ENCODE measurements around the gene TMEM220.
"Not testable (repeated sequence)": the region's sequence is repeated elsewhere in the genome, so short reads cannot be mapped to it uniquely, and the experiment has no call there.

TMEM220 gene

DNA sequence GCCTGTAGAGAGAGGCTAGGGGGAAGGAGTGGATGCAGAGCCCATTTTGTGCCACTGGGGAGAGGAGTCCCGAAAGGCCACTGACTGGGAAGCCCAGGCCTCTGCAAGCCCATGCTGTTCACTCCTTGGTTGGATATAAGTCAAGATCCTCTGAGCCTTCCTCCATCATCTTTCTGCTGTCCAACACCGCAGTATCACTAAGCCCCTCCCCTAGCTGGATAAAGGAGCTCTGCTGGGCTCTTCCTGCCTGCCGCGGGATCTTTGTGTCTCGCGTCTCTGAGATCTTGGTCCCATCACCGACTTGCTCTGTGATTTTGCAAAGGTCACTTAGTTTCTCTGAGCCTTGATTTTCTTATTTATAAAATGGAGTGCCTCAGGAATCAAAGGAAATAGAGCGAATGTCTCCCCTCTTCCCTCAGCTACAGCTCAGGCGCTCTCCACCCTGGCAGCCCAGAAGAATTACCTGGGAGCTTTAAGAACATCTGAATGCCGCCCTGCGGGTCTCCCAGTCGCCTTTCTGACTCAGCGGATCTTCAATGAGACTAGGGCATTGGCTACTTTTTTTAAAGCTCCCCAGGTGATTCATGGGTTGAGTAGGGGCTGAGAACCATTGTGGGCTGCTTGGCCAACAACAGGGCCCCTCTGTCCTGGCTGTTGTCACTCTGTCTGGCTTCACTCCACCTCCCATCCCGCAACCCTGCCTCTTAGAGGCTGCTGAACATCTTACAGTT is 25.2 kb upstream of the TMEM220 start:
- DNase-seq: no peak

DNA sequence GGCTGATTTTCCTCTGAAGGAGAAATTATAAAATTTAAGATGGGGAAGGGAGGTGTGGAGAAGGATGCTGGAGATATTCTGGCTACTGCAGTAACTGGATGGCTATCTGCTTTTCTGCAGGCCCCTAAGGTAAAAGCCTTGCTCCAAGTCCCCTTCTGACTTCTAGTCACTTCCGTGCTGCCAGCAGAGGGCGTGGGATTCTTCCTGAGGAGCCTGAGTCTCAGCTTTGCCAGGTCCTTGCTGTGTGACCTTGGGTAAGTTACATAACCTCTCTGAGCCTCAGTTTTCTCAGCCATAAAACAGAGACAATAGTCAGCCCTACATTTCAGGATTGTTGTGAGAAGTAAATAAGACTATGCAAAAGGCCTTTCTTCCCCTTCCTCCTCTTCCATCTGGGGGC is 24.3 kb upstream of the TMEM220 start:
- no peak for DNase-seq

DNA sequence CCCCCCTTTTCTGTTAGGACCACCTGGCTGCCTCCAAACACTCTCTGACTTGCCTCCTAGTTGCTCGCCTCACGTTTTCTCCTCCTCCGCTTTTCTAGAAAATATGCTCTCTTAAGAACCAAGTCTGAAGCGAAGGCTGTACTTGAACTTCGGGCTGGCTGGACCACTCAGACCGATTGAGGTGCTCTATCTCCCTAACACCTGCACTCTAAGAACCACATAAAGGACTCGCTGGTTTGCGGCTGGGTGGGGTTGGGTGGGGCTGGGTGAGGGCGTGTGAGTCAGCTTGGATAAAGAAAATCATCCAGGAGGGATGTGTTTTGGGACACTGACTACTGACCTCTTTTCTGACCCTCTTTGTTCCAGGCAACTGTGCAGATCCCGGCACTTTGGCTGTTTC is 22.9 kb upstream of the TMEM220 start:
- DNase-seq: no peak

DNA sequence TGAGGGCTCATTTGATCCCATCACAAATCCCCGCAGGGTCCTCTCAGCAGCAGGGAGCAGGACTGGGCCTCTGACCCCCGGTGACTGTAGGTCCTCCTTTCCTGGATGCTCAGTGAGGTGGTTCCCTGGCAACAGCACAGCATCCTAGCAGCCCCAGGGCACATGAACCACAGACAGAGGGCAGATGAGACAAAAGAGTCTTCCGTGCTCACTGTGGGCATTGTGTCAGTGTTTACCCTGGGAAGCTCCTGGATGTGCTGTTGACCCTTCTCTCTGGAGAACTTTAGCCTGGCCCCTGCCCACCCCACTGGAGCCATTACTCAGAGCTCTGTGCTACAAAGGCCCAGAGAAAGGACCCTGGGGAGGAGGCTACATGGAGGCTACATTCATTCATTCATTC is 21.7 kb upstream of the TMEM220 start:
- DNase-seq: no peak

DNA sequence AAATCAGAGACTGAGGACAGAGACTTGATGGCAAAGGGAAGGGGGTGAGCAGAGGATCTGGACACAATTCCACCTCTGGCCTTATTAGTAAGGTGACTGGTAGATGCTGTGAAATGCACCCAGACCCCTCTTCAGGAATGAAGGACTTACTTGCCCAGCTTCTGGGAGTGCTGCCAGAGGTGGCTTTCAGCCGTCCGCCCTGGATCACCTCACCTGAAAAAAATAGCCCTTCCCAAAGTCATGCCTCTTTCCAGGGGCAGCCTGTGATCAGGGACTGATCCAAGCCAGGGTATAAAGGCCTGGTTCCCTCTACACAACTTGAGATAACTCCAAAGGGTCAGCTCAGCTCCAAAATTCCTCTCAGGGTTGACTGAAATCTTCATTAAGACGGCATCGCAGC is 20.4 kb upstream of the TMEM220 start:
- no peak for DNase-seq

DNA sequence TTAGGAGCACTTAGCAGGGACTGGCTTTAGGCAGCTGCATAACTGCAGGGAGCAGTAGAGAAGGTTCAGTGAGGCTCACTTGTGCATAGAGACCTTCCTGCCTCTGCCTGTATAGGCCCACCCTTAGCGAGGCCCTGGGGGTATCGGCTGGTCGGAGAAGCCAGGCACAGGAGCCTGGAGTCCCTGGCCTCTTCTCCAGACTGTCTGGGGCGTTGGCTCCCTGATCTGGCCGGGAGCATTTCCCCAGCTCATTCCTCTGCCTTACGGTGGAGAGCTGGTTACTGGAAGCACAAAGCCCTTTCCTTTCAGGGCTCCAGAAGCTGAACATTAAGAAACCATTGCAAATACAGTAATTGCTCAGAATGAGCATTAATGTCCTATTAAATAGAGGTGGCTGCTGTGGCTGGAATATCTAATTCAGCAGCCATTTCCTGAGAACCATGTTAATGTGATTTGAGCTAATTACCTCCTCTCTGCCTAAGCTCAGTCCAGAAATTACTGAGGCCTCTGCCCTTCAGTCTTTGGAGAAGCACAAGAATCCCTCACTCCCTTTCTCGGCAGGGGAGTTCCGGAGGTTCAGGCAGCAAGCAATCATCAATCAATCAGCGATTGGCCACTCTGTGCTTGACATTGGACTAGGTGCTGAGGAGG is 18.8 kb upstream of the TMEM220 start:
- no peak for DNase-seq

DNA sequence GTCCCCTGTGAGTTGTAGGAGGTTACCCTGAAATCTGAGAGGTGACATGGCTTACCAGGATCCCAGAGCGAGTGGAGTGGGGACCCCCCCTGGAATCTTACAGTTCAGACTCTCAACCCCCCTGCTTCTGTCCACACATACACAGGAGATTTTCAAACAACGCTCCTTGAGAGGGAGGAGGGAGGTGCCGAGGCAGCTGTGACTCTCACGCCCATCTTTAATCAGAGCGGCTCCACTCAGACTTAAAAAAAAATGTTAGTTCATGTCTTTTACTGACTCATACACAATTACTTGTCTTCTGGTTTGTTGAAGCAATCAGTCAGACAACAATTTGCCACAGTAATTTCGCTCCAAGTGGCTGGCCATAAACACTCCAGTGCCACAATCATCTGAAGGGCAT is 15.4 kb upstream of the TMEM220 start:
- DNase-seq: no peak

DNA sequence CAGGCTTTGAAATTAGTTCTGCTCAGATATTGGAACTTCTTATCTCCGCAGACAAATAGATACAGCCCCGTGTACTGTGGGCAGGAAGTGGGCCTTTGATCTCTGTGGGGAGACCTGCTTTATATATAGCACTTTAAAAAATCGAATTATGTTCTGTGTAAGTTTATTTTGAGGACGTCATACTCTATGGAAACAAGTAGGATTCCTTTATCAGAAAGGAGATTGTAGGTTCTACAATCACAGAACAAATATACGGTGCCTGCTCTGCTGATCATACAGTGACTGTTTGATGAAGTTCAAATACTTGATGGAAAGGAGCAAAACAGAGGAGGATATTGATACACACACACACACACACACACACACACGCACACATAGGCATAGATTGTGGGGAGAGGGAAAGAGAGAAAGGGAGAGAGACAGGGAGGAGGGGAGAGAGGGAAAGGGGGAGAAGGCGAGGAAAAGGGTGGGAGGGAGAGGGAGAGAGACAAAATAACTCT is 14.7 kb upstream of the TMEM220 start:
- DNase-seq: no peak

DNA sequence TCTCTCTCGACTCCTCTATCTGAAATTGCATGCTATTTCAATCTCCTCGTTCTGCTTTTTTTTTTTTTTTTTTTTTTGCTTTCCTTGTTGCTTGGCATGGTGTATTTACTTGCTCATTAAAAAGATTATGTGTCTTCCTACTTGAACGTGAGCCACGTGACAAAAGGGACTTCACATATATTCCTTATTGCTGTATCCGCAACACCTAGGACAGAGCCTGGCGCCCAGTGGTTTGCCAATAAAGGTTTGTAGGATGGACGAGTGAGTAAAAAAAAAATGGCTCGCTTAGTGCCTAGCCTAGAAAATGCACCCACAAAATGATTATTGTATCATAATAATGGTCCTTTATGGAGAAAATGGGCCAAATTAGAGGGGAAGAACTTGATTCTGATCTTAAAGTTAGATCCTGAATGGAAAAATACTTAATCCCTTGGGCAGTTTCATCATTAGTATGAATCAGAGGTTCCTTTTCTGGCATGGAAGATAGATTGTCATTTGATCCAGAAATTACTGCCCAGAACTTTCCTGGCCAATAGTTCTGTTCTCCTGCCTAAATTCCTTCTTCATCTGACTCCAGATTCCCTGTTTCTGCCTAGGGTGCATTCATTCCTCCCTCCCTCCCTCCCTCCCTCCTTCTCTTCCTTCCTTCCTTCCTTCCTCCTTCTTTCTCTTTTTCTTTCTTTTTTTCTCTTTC is 13.6 kb upstream of the TMEM220 start:
- DNase-seq: no peak

DNA sequence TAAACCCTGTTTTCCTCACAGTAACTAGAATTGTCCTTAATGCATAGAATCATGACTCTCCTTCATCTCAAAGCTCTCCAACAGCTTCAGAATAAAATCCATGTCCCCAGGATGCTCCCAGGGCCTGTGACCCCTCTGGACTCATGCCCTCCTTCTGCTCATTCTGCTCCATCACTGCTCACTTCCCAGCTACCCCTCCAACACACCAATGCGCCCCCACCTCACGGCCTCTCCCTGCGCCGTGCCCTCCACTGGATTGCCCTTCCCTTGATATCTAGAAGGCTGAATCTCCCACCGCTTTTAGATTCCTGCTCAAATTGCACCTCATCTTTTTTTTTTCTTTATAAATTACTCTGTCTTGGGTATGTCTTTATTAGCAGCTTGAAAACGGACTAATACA is 12.6 kb upstream of the TMEM220 start:
- no peak for DNase-seq

DNA sequence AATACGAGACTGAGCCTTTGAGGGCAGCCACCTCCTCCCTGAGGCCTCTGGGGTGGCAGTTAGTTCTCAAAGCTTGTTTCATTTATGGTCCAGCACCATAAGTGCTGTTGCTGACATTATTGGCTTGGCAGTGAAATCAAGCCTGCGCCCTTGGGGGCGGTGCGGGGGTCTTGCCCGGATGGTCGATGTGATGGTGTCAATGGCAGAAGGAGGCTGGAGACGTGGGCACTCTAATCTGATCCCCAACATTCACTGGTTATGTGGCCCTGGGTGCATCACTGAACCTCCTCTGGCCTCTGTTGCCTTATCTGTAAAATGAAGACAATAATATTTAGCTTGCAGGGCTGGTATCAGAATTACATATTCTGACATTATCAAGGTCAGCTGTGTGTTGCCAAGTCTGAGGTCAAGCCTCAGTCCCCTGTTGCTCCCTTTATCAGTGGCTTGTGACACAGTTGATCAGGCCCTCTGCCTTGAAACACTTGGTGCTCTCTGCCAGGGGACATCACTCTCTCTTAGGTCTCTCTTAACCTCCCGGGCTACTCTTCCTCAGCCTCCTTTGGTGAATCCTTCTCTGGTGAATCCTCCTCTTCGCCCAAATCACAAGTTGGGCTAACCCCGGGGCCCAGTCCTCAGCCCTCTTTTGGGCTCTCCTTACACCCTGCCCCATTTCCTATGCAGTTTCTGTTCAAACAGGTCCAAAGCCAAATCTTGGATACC is 11.8 kb upstream of the TMEM220 start:
- no peak for DNase-seq

DNA sequence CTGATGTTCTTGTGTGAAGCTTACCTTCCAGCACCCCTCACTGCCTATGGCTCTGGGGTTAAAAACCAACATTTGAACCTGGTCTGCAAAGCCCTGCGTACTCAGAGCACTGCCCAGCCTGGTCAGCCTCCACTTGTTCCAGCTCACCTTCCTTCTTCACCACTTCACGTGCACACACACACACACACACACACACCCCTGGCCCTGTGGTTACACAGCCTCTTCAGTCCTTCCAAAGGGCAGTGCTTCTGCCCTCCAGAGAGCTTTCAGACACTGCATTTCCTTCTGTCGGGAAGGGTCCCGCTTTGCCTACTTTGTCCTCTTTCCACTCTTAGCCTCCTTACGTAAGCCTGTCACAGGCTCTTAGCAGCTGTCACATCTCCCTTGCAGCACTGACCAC is 9.6 kb upstream of the TMEM220 start:
- DNase-seq: no peak

DNA sequence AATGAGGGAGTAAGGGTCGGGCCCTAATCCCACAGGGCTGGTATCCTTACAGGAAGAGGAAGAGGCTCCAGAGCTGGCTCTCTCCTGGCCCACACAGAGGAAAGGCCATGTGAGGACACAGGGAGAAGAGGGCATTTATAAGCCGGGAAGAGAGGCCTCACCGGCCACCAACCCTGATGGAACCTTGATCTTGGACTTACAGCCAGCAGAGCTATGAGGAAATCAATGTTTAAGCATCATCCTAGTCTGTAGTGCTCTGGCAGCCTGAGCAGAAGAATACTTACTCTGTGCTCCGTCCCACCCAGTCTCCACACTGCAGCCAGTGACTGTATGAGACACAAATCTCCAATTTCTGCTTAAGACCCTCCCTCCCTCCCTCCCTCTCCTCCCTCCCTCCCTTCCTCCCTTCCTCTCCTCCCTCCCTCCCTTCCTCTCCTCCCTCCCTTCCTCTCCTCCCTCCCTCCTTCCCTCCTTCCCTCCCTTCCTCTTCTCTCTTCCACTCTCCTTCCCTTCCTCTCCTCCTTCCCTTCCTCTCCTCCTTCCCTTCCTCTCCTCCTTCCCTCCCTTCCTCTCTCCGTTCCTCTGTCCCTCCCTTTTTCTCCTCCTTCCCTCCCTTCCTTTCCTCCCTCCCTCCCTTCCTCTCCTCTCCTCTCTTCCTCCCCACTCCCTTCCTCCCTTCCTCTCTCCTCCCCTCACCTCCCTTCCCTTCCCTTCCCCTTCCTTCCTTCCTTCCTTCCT is 8.9 kb upstream of the TMEM220 start:
- no peak for DNase-seq

DNA sequence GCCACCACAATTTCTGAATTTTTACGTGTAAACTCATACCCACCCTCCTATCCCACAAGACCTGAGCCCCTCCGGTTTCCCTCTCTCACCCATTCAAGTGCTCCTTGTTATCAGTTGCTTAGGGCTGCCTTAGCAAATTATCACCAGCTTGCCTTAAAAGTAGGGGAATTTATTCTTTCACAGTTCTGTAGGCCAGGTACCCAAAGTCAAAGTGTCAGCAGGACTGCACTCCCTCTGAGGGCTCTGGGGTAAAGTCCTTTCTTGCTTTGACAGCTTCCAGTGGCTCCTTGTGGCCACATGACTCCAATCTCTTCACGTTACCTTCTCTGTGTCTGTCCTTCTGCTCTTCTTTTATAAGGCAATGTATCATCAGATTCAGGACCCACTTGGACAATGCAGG is 7.9 kb upstream of the TMEM220 start:
- no peak for DNase-seq

DNA sequence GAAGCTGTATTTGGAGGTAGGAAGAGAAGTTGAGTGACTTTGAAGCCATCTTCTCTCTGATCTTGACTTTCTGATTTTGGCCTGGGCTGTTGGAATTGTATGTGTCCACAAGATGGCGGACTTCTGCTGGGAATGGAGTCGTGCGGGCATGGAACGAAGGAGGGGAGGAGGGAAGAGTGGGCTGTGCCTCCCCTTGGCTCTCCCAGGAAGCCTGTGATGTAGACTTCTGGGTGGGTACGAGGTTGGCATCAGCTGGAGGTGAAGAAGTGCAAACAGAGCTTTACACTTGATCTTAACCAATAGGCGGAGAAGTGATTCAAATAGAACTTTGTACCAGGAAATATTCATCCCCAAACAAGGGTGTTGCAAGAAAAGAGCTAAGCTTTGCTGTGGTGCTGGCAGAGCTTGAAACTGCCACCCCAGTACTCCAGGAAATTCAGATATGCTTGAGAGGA is 7.4 kb upstream of the TMEM220 start:
- peak; percentile 26 to 50 for DNase-seq

DNA sequence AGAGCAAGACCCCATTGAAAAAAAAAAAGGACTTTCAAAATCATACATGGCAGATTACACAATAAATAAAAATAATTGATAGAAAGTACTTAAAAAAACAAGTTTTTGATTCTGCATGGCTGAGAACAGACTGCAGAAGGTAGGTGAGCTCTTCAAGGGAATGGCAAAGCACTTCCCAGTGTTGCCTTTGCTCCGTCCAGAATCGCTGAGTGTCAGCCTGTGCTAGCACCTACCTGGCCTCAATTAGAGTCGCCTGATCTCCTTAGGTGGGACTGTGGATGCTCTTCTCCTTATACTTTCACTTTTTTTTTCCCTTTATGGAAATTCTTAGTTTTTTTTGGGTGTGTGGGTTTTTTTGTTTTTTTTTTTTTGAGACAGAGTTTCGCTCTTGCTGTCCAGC is 6.0 kb upstream of the TMEM220 start:
- DNase-seq: no peak

DNA sequence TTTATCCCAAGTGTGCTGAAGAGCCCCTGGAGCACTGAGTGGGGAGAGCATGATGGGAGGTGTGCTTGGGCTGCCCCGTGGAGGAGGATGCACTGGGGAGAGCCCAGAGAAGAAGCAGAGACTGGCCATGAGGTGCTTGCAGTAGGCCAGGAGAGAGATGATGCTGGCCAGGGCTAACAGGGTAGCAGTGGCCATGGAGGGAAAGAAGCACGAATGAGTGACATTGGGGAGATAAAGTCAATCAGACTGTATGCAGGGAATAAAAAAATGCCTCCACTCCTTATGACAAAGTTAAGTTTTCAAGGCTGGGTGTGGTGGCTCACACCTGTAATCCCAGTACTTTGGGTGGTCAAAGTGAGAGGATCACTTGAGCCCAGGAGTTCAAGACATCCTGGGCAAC is 5.4 kb upstream of the TMEM220 start:
- DNase-seq: no peak

DNA sequence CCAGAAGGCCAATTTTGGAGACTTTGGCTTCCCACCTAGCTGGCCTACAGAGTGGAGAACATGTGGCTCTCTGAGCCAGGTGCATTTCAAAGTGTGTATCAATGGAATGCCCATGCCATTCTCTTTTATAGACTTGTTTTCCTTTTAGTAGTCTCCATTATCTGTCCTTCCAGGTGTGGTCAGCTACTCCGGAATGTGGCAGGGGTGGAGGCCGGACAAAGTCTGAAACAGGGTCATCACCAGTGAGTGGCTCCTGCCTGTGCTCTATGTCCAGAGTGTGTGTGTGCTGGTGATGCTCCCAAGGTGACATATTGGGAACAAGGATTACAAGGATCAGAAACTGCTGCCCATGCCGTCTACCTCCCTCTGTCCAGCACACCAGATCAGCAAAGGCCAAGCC is 3.8 kb upstream of the TMEM220 start:
- no peak for DNase-seq

DNA sequence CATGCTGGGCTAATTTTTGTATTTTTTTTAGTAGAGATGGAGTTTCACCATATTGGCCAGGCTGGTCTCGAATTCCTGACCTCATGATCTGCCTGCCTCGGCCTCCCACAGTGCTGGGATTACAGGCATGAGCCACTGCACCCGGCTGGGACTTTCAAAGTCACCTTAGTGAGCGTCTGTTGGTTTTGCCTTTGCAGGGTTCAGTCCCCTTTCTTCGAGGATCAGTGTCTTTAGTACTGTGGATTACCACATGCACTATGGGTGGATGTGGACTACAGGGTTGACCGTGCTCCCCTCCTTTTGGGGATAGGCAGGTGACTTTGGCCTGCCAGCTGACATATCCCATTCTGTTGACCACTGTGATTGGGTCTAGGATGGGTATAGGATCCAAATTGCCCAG is 2.3 kb upstream of the TMEM220 start:
- not testable (repeated sequence) for DNase-seq

DNA sequence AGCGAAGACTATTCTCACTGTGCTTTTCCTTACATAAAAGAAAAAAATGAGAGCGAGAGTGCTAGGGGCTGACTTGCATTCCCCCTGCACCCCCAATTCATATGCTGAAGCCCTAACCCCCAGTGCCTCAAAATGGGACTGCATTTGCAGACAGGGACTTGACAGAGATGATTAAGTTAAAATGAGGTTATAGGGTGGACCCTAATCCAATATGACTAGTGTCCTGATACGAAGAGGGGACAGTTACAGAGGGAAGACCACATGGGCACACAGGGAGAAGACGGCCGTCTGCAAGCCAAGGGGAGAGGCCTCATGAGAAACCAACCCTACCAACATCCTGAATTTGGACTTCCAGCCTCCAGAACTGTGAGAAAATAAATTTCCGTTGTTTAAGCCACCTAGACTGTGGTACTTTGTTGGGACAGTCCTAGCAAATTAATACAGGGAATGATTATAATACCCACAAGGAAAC is 1.6 kb upstream of the TMEM220 start:
- DNase-seq: no peak

DNA sequence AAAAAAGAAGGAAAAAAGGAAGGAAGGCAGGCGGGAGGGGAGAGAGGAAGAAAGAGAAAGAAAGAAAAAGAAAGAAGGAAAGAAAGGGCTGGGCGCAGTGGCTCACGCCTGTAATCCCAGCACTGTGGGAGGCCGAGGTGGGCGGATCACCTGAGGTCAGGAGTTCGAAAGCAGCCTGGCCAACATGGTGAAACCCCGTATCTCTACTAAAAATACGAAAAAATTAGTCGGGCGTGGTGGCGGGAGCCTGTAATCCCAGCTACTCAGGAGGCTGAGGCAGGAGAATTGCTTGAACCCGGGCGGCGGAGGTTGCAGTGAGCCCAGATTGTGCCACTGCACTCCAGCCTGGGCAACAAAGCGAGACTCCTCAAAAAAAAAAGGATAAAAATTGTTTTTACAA is 424 bp upstream of the TMEM220 start:
- DNase-seq: not testable (repeated sequence)

DNA sequence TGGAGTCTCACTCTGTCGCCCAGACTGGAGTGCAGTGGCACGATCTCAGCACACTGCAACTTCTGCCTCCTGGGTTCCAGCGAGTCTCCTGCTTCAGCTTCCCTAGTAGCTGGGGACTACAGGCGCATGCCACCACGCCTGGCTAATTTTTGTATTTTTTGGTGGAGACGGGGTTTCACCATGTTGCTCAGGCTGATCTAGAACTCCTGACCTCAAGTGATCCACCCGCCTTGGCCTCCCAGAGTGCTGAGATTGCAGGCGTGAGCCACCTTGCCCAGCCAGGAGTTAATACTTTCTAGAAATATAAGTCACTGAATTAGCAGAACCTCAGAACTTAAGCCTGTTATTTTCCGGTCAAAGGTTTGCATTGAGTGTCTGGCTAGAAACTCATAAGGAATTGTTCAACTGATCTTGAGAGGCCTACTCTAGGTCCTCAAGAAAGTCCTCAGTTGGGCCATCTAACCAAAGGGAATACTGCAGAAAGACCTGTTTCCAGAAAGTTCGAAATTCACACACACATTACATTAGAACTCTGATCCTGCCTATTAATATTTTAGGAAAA is 1.4 kb downstream of the TMEM220 start:
- DNase-seq: no peak
